AG08395 (cell line): Measurements from ENCODE around the gene ST3GAL2.

Experiments used
- DNase-seq: peaks from one replicate; pipeline ENCODE4 v3.0.0; 2012; ENCODE audit warnings: mixed read lengths, low spot score

The ST3GAL2 gene, protein sequence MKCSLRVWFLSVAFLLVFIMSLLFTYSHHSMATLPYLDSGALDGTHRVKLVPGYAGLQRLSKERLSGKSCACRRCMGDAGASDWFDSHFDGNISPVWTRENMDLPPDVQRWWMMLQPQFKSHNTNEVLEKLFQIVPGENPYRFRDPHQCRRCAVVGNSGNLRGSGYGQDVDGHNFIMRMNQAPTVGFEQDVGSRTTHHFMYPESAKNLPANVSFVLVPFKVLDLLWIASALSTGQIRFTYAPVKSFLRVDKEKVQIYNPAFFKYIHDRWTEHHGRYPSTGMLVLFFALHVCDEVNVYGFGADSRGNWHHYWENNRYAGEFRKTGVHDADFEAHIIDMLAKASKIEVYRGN

GRCh38 chr16:70438969-70439862 lies at the start of gene ST3GAL2:
ST3GAL2 (minus strand) TSS chr16:70439100; CDS start chr16:70398530, 40,570 bp downstream.
- peak; percentile 95 for DNase-seq

DNA sequence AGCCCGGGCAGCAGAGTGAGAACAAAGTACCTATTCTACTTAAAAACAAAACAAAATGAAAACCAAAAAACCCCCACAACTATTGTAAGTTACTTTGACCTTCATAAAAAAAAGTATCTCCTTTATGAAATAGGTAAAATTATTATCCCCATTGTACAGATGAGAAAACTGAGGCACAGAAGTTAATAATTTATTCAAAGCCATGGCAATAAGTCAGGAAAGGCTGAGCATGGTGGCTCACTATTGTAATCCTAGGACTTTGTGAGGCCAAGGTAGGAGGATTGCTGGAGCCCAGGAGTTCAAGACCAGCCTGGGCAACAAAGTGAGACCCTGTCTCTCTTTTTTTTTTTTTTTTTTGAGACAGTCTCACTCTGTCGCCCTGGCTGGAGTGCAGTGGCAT lies 46.0 kb upstream of the ST3GAL2 start:
- no peak for DNase-seq

- DNase-seq = no peak
These were observed 44.5 kb upstream of the ST3GAL2 start for GRCh38 chr16:70483426-70483825.

- DNase-seq = no peak
These were observed 43.7 kb upstream of the ST3GAL2 start for GRCh38 chr16:70482624-70483023.

DNA sequence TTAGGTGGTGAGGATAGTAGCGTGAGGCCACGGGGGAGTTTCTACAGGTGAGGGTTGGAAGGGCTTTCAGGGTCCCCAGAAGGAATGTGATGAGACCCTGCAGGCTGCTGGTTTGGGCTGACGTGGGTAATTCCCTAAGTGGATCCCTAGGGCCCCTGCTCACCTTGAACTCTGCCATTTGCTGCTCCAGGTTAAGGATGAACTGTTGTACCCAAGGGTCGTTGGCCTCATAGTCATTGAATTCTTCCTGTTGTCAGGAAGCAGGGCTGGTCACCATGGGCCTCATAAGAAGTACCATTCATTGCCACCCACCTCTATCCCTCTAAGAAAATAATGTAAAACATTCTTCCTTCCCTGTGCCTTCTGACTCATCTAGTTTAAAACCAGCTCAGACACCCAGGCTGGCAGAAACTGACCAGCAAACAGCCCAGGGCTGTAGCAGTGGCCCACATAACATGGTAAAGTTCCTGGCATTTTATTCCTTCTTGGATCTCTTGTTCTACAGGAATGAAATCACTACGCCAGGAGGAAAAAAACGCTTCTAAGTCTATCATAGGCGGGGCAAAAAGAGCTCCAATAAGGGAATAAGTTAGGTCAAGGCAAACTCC lies 43.1 kb upstream of the ST3GAL2 start:
- peak; percentile 61 for DNase-seq

GRCh38 chr16:70480127-70481105 lies 41.5 kb upstream of the ST3GAL2 start:
- no peak for DNase-seq

GRCh38 chr16:70478912-70479341 lies 40.0 kb upstream of the ST3GAL2 start:
- peak; percentile 35 for DNase-seq

DNA sequence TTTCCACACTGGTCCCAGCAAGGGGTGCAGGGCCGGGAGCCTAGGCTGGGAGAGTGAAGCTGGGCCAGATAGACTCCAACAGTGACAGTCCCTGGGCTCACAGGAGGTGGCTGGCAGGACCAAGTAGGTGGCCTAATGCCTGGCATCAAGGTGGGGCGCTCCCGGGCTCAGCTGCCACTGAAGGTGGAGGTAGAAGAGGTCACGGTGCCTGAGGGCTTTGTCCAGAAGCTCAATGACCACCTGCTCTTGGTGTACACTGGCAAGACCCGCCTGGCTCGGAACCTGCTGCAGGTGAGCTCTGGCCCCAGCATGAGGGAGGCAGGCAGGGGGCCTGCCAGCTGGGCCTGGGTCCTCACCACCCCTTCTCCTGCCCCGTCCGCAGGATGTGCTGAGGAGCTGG lies 39.3 kb upstream of the ST3GAL2 start:
- no peak for DNase-seq

DNA sequence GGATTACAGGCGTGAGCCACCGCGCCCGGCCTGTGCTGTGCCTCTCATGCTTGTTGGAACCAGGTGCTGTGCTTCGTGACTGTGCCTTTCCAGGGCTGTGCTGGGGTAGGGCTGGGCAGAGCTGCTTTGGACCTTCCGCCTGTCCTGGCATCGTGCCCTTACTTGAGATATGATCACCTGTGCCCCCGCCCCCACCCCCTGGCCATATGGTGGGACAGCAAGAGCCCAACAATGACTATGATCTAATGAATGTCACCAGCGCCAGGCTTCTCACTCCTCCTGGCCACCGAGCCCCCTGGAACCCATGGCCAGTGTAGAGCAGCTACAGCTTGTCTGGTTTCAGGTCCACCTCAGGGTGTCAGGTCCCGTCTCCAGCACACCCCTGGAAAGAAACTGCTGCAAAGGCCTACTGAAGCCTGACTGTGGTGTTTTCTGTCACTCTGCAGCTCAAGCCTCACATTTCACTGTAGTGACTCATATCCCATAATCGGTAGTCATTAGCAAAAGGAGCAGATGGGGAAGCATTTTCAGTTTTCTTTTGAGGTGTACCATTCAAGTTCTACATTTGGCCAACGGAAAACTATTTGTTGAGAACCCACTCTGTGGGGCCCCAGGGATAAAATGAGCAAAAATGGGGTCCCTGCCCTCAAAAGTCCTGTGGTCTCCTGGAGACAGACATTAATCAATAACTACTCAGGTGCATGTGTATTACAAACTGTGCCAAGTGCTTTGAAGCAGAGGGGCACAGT lies 37.5 kb upstream of the ST3GAL2 start:
- peak; percentile 95 for DNase-seq

GRCh38 chr16:70475054-70475871 lies 36.4 kb upstream of the ST3GAL2 start:
- DNase-seq = no peak

DNA sequence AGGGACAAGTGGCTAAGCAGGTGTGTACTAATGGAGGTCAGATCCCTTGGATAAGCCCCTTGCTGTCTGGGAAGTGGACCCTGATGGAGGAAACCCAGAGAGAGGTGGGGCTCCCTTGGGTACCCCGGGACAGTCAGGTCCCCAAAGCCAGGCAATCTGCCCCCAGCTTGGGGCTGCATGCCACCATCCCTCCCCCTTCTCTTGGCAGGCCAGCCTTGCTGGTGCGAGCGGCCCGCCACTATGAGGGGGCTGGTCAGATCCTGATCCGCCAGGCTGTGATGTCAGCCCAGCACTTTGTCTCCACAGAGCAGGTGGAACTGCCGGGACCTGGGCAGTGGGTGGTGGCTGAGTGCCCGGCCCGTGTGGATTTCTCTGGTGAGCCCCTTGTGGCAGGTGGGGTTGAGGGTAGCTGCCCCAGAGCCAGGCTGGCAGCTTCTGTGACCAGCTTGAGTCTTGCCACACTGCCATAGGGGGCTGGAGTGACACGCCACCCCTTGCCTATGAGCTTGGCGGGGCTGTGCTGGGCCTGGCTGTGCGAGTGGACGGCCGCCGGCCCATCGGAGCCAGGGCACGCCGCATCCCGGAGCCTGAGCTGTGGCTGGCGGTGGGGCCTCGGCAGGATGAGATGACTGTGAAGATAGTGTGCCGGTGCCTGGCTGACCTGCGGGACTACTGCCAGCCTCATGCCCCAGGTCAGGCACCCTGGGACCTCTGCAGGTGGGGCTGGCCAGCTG lies 35.6 kb upstream of the ST3GAL2 start:
- no peak for DNase-seq

GRCh38 chr16:70473446-70474319 lies 34.8 kb upstream of the ST3GAL2 start:
- no peak for DNase-seq

DNA sequence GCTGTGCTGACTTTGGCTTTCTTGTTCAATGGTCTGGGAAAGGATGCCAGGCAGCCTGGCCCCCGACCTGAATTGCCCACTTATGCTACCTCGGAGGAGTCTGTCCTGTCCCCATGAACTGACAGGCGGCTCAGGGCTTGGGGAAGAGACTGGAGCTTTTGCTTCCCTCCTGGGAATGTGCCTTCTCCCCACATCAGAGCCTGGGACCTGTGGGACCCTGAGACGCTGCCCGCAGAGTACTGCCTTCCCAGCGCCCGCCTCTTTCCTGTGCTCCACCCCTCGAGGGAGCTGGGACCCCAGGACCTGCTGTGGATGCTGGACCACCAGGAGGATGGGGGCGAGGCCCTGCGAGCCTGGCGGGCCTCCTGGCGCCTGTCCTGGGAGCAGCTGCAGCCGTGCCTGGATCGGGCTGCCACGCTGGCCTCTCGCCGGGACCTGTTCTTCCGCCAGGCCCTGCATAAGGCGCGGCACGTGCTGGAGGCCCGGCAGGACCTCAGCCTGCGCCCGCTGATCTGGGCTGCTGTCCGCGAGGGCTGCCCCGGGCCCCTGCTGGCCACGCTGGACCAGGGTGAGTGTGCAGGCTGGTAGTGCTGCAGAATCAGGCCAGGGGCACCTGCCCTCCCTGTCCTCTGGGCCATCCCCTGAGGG lies 34.0 kb upstream of the ST3GAL2 start:
- DNase-seq = no peak

GRCh38 chr16:70470927-70471341 lies 32.0 kb upstream of the ST3GAL2 start:
- peak; percentile 43 for DNase-seq

DNA sequence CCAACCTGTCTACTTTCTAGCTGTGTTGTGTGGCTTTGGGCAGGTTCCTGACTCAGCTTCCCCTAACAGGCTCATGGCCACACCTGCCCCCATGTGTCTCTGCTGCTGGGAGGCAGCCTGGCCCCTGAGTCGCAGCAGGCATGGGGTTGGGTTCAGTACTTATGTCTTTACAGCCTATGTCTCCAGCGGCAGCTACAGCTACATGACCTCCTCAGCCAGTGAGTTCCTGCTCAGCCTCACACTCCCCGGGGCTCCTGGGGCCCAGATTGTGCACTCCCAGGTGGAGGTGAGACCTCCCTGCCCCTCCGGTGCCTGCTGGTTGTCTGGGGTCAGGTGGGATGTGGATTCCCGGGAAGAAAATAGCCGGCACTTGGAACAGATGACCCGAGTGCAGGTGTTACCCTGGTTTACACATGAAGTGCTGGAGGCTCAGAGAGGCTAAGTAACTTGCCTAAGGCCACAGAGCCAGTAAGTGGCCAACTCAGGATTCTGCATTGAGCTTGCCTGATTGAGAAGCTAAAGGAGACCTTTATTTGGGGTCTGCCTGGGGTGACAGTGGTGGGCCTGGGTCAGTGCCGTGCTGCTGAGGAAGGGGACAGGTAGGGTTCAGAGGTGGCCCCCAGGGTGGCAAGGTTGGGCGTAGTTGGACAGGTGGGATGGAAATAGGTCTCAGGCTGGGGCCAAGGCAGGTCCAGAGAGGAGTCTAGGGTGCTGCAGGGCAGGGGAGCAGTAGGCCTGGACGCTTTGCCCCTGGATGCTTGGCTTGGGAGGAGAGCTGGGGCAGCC lies 31.4 kb upstream of the ST3GAL2 start:
- DNase-seq = no peak

- DNase-seq = no peak
These were observed 30.1 kb upstream of the ST3GAL2 start for GRCh38 chr16:70468776-70469525.
